GM18502 (cell line): ENCODE data around the gene SIGLEC7.

Experiments
- ATAC-seq: cut with Tn5 transposase; IDR thresholded peaks from one replicate; pipeline ENCODE4 v1.9.1; 2021; ENCODE audit warnings: mild to moderate bottlenecking; ENCODE audit not compliant: unreplicated experiment, poor library complexity

SIGLEC7 gene

GRCh38 chr19:51194527-51195315 lies 52.6 kb downstream of the SIGLEC7 start:
- ATAC-seq: no peak

GRCh38 chr19:51195316-51195586 lies 53.1 kb downstream of the SIGLEC7 start:
- ATAC-seq: no peak

DNA sequence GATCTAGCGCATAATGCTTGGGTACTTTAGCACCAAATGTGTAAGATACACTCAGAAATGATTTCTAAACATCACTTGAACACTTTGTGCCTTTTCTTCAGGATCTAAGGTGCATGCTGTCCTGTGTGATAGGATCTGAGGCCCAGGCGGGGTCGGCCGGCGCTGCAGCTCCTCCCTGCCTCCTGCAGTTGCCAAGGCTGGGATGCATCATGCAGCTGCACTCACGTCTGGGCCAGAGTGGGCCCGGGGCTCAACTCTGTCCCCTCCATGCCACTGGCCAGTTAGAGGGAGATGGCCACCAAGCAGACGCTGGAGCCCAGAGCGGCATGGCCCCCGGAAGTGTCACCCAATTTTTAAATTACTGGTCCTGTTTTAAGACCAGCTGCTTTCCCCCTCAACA lies 53.5 kb downstream of the SIGLEC7 start:
- no peak for ATAC-seq

GRCh38 chr19:51196181-51196580 lies 54.1 kb downstream of the SIGLEC7 start:
- ATAC-seq: no peak

GRCh38 chr19:51198641-51199040 lies 56.5 kb downstream of the SIGLEC7 start:
- ATAC-seq: no peak

- ATAC-seq: no peak
Observed at GRCh38 chr19:51200071-51200666, 58.1 kb downstream of the SIGLEC7 start.

DNA sequence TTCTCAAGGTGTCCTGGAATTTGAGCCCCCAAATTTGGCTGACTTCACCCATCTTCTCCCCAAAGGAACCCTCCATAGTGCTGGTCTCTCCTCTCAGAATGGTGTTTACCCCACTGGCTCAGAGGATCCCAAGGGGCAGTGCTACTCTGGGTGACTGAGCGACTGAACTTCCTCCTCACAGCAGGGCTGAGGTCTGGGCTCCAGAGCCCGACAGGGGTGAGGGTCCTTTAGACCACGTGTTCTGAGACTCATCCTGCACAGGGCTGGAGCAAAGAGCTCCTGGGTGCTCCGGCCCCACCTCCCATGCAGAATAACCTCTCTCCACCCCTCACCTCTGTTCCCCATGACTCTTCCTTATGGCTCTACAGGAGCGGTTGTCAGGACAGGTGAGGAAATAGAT lies 59.6 kb downstream of the SIGLEC7 start:
- no peak for ATAC-seq
